OCI-LY3 (cell line): ENCODE results near the gene ARVCF.

ENCODE experiments used
- CTCF ChIP-seq: fragments of 200-600, 300-600 bp; sonication (generic); IDR thresholded peaks from 2 replicates; pipeline ENCODE4 v1.5.1; 2014; ENCODE audit warnings: antibody characterized with exemption, low read length, low read depth
- EZH2phosphoT487 ChIP-seq: fragments of 200-600 bp; shearing (Covaris generic); IDR thresholded peaks from 2 replicates; pipeline ENCODE4 v1.6.1; 2018; ENCODE audit warnings: antibody characterized with exemption, mixed run types, low read depth

- no peak for TF ChIP-seq CTCF
- TF ChIP-seq EZH2phosphoT487 = no peak
Measured at GRCh38 chr22:19995611-19996339, 20.8 kb downstream of the ARVCF start.
